Measurements from ENCODE around the gene IPO4.

Gene IPO4

DNA sequence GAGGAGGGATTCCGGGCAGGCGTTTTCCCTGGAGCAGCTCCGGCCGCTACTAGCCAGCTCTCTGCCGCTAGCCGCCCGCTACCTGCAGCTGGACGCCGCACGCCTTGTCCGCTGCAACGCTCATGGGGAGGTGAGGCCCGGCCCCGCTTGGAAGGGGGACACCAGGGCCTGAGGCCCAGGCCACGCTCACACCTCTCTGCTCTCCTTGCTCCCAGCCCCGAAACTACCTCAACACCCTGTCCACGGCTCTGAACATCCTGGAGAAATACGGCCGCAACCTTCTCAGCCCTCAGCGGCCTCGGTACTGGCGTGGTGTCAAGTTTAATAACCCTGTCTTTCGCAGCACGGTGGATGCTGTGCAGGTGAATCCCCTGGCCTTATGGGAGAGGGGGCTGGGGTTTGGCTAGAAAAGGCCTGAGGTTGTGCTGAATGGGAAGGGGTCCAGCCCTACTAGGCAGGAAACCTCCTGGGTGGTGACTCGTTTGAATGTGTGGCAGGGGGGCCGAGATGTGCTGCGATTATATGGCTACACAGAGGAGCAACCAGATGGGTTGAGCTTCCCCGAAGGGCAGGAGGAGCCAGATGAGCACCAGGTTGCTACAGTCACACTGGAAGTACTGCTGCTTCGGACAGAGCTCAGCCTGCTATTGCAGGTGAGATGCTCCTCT is 40.7 kb downstream of the IPO4 start:
- DNase-seq (ENCODE audit: low read depth) = no peak

- peak; percentile 96 for DNase-seq (ENCODE audit: low read depth)
Measured at GRCh38 chr14:24146978-24147760, 41.4 kb downstream of the IPO4 start, which contains the start of gene RNF31. Gene RNF31 (plus strand): TSS chr14:24147498. CDS start chr14:24147699, 201 bp downstream.

DNA sequence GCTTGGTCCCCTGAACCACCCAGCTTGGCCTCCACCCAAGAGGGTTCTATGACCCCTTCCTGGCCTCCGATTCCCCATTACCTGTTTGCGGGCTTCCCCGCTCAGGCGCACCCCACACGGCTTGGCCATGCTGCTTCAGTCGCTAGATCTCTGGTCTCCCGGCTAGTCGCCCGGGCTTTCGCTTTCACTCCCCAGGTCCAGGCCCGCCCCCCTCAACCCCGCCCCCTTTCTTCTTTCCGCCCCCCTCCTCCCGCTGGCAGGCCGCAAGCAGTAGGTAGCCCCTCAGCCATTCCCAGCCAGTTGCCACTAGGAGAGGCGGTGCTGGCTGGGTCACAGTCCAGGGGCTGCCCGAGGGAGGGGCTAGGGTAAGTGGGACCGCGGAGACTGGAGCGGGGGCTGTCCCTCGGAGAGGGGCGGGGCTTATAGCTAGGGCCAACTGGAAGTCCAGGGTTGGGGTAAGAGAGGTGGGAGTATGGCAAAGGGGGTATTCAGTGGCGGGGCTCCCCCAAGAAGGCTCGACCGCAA is 42.1 kb downstream of the IPO4 start, which contains the start of gene PSME2:
TSS of gene PSME2 (minus strand) at position 158 of the 525 bp plus-strand sequence. CDS start at position 129, 29 bp downstream.
- DNase-seq (ENCODE audit: low read depth) = peak; percentile 66

DNA sequence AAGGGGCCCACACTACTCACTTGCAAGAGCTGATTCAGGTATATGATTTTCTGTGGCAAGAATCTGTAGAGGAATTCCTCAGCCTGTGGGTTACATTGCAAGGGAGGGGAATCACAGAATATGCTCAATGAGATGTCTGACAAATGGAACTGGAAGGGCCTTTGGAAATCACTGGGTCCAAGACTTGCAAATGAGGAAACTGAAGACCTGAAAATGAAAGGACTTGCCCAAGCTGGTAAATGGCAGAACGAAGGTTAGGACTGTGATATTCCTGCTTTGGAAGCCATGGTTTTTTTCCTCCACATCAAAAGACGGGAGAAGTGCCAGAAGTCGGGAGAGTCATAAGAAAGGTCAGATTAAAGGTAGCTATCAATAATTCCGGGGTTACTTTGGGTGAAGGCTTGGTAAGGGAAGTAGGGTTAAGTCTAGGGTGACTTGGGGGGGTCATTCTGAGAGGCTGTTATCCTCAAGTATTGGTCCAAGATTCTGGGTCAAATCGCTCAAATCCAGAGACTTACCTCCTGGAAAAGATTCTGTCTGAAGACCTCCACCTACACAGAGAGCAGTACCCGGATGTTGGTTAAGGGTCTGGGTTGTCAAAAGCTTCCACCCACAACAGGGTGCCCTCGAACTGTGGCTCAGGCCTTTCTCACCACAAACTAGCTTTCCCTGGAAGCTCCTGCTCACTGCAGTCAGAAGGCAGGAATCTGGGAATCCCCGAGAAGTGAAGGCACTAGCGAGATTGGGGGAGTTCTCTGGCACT is 42.7 kb downstream of the IPO4 start:
- DNase-seq (ENCODE audit: low read depth) = no peak

- no peak for DNase-seq (ENCODE audit: low read depth)
Measured at GRCh38 chr14:24145219-24145618, 43.4 kb downstream of the IPO4 start.

GRCh38 chr14:24144451-24144850 is 44.2 kb downstream of the IPO4 start:
- no peak for DNase-seq (ENCODE audit: low read depth)

GRCh38 chr14:24143511-24143910 is 45.1 kb downstream of the IPO4 start:
- no peak for DNase-seq (ENCODE audit: low read depth)

DNA sequence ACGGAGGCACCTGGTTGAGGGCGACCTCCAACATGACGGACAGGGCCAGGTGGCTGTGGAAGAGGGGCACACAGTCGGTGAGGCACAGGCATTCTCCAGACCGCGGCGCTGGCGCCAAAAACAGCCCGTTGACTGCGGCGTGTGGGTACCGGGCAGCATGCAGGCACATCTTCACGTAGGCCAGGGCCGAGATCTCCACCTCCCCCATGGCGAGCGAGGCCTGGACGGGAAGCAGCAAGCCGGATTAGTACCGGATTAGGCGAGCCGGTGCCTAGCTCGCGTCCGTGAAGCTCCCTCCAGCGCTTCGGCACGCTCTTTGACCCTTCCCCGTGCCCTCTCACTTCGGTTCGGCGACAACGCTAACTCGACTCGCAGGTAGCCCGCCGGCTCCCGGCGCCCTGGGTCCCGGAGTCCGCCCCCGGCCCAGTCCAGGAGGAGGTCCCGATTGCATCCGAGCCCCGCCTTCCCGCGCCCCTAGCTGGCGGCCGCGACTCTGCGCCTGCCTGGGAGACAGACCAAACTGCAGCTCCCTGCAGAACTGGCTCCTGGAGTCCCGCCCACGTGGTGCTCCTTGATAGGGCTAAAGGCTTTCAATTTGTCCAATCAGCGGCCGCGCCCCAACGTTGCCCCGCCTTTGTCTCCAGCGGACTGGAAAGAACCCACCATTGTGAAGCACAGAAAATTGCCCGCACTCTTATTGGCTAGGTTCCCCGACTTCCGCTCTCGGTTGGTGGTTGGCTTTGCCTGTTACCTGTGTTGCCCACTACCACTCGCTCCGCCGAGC is 47.3 kb downstream of the IPO4 start, which contains the start of gene EMC9:
TSS of gene EMC9 (minus strand) at position 495 of the 784 bp plus-strand sequence. CDS start at position 208, 287 bp downstream.
- peak; percentile 98 for DNase-seq (ENCODE audit: low read depth)

DNA sequence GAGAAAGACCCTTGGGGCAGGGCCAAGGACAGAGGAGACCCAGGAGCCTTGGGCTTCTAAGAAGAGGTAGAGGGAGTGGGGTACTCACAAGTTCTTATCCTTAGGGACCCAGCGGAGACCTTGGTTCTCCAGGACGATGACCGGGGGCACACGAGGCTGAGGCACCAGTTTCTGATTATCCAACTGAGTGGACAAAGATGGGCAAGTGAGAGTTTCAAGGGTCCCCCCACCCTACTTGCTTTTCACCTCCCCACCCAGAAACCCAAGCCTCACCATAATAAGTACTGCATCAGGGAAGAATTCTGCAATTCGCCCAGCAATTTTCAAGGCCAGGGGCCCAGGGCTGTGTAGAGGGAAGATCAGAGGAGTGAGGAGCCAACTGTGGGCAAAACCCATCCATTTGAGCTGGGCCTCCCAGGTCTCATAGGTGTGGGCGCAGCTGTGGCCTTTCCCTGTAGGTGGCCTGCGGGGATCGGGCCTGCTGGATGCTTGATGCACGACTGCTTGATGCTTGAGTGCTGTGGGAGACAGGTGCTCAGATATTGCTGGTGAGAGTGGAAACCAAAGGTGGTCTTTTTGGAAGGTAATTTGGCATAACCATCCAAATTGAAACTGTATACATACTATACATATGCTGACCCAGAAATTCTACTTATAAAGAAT is 49.2 kb downstream of the IPO4 start:
- no peak for DNase-seq (ENCODE audit: low read depth)

DNA sequence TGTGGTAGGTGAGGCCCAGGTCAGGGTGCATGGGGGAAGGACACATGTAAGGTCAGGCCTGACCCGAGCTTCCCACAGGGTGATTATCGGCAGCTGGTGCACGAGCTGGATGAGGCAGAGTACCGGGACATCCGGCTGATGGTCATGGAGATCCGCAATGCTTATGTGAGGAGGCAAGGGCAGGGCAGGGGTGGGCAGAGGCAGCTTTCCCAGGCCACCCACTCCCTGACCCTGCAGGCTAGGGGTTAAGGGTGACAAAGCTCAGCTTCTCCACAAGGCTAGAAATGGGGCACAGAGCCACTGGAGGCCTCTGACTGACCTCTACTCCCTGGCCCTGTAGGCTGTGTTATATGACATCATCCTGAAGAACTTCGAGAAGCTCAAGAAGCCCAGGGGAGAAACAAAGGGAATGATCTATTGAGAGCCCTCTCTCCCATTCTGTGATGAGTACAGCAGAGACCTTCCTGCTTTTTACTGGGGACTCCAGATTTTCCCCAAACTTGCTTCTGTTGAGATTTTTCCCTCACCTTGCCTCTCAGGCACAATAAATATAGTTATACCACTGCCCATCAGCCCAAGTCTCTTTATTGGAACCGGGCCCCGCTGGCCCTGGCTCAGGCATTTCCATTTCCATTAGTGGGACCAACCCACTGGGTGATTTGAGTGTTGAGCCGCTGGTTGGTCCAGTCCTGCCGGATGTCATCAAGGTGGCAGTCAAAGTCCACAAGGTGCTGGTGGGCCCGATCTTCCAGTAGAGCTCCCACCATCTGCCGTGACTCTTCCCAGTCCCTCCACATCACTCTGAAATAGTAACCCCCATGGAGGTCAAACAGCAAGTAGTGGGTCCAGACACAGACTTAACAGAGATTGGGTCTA is 50.0 kb downstream of the IPO4 start:
- DNase-seq (ENCODE audit: low read depth) = no peak

GRCh38 chr14:24137529-24138395 is 50.9 kb downstream of the IPO4 start:
- DNase-seq (ENCODE audit: low read depth) = no peak

DNA sequence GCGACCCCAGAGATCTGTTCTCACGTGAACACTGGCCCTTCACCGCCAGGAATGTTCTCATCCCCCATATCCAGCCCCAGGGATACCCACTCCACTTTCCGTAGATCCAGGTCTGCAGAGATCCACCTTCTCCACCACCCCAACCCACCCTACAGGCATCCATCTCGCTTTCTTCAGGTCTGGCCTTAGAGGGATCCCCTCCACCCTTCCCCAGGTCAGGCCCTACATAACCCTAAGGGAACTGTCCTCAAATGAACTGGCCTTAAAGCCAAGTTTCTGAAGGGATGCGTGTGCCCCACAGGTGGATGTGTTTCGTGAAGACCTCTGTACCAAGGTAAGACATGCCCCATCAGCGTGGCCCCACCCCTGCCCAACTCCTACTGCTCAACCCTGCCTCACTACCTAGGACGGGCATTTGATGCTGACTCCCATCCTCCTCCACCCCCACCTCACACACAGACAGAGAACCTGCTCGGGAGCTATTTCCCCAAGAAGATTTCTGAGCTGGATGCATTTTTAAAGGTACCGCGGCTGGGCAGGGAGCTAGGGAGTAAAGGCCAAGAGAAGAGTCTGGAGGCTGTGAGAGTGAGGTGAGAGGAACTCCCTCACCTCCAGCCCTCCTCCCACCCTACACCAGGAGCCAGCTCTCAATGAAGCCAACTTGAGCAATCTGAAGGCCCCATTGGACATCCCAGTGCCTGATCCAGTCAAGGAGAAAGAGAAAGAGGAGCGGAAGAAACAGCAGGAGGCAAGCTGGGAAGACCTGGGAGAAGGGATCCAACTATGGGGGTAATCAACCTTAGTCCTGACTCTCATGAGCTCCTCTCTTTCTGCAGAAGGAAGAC is 51.7 kb downstream of the IPO4 start:
- DNase-seq (ENCODE audit: low read depth) = no peak

DNA sequence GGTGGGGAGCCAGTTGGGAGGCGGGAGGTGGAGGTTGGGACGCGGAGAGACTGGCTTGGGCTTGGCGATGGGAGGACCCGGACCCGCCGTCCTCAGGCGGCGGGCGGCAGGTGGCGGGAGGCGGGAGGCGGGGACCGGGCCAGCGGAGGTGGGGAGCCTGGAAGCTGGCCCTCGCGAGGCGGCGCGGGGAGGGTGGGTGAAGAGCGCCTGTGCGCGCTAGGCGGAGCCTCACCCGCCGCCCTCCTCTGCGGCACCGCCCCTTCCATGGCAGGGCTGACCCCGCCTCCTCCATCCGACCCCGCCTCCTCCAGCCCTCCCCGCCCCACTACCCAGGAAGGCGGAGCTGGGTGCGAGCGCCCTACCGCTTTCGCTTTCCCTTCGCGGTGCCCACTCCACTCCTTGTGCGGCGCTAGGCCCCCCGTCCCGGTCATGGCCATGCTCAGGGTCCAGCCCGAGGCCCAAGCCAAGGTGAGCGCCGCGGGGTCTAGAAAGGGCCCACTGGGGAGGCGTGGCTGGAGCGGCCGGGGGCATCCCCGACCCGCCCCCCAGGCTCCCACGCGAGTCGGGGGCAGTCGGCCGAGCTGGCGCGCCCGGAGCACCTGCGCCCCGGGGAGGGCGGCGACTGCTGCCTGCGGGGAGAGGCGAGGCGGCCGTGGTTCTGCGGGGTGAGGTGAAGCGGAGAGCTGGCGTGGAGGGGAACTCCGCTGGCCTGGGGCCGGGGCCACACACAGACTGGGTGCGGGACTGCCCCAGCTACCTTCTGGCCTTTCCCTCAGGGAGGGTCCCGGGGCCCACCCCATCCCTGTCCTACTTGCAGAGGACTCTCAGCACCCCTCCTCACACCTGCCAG is 52.6 kb downstream of the IPO4 start, which contains the start of gene PSME1:
TSS of gene PSME1 (plus strand) at position 361 of the 850 bp plus-strand sequence. CDS start at position 430, 69 bp downstream.
- peak; percentile 91 for DNase-seq (ENCODE audit: low read depth)

- no peak for DNase-seq (ENCODE audit: low read depth)
Measured at GRCh38 chr14:24135584-24135833, 53.1 kb downstream of the IPO4 start.

DNA sequence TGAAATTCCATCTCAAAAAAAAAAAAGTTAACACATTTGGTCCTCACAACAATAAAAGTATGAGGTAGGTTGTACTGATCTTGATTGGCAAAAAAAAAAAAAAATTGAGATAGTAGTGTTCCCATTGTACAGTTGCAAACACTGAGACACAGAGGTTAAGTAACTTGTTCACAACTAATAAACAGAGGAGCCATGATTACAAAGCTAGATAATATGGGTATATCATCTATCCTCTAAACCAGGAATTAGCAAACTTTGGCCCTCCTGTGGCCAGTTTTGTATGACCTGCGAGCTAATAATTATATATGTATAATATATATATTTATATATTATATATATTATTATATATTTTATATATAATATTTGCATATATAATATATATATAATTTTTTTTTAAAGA is 54.9 kb downstream of the IPO4 start:
- DNase-seq (ENCODE audit: low read depth) = no peak

DNA sequence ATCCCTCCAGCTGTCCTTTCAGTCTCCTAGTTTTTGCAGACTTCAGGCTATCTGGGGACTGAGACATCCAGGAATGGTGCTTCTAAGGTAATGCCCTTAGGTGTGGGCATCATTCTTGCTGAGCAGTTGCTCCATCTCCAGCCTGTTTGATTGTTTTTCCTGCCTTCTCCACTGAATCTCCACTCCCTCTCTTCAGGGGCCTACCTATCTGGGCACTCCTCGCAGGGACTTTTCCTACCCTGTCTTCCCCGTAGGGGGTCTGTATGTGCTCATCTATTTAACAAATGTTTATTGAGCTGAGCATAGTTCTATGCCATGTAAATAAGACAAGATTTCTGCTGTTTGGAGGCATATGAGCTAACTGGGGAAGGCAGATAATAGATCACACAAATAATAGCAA is 55.6 kb downstream of the IPO4 start:
- DNase-seq (ENCODE audit: low read depth) = no peak

DNA sequence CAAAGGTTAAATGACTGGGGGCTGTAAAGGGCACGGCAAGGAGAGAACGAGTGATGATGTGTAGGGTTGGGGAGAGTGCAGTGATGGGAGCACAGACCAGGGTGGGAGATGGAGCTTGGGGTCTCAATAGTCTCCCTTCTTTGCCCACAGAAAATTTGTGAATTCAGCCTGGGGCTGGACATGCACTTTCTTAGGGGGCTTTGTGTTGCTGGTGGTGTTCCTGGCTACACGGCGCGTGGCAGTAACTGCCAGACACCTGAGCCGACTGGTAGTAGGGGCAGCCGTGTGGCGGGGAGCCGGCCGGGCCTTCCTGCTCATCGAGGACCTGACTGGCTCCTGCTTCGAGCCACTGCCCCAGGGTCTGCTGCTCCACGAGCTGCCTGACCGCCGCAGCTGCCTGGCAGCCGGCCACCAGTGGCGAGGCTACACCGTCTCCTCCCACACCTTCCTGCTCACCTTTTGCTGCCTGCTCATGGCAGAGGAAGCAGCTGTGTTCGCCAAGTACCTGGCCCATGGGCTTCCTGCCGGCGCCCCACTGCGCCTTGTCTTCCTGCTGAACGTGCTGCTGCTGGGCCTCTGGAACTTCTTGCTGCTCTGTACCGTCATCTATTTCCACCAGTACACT is 56.4 kb downstream of the IPO4 start:
- DNase-seq (ENCODE audit: low read depth) = peak; percentile 24

Measured in activated T-cell treated with anti-CD3 and anti-CD28 coated beads for 1 hour (primary cell).